GM19328 (cell line): ENCODE results near the gene CRYBB2.
"Not testable (repeated sequence)": the region's sequence is repeated elsewhere in the genome, so short reads cannot be mapped to it uniquely, and the experiment has no call there.

Experiments used
- ATAC-seq: cut with Tn5 transposase; IDR thresholded peaks from one replicate; pipeline ENCODE4 v1.9.1; 2021; ENCODE audit warnings: mild to moderate bottlenecking, moderate library complexity; ENCODE audit not compliant: unreplicated experiment

CRYBB2 gene

DNA sequence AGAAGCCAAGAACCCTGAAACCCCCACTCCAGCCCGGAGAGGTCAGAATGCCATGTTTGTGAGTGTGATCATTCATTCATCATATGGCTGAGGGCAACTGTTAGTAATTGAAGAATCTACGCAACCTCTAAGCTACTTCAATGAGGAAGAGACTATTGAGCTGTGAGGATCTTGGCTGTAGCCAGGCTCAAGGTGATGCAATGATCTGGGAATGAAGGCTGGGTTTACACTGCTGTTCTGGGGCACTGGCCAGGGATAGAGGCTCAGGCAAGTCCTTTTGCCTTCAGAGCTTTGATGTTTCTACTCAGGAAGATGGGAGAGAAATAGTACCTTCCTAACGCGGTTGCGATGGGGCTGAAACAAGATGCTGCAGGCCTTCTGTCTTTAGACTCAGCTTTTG lies 12.9 kb downstream of the CRYBB2 start:
- ATAC-seq, result no peak

GRCh38 chr22:25233706-25234105 lies 14.3 kb downstream of the CRYBB2 start:
- ATAC-seq, result not testable (repeated sequence)

GRCh38 chr22:25235547-25236290 lies 16.3 kb downstream of the CRYBB2 start:
- no peak for ATAC-seq

DNA sequence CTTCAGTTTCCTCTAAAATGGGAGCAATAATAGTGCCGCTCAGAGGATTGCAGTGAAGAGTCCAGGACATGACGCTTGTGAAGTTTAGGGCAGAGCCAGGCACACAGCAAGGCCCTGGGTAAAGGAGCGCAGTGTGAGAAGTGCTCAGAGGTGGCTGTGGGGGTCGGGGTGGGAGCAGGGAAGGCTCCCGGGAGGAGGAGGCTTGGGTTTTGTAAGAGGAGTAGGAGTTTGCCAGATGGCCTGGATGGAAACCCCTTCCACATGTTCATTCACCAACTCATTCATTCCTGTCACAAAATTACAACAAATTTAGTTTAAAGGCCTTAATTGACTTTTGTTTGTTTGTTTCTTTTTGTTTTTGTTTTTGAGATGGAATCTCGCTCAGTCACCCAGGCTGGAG lies 17.0 kb downstream of the CRYBB2 start:
- ATAC-seq, result no peak

GRCh38 chr22:25237503-25237902 lies 18.1 kb downstream of the CRYBB2 start:
- no peak for ATAC-seq

GRCh38 chr22:25238058-25238457 lies 18.6 kb downstream of the CRYBB2 start:
- not testable (repeated sequence) for ATAC-seq

- not testable (repeated sequence) for ATAC-seq
Measured at GRCh38 chr22:25255169-25255568, 35.7 kb downstream of the CRYBB2 start.

- ATAC-seq, result not testable (repeated sequence)
Measured at GRCh38 chr22:25267567-25267966, 48.1 kb downstream of the CRYBB2 start.

GRCh38 chr22:25268902-25269301 lies 49.5 kb downstream of the CRYBB2 start:
- not testable (repeated sequence) for ATAC-seq

DNA sequence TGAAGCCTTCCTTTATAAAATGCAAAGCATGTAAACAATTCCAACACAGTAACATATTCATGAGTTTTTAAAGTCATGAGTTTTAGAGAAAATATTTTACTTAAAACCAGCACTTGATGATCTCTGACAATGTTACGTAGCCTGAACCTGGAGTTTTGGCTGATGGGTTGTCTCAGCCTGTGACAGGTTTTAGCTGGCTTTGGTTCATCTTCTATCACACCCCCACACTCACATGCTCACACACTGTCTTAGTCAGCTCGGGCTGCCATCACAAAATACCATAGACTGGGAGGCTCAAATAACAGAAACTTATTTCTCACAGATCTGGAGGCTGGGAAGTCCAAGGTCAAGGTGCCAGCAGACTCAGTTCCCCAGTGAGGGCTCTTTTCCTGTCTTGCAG lies 50.6 kb downstream of the CRYBB2 start:
- ATAC-seq, result not testable (repeated sequence)

DNA sequence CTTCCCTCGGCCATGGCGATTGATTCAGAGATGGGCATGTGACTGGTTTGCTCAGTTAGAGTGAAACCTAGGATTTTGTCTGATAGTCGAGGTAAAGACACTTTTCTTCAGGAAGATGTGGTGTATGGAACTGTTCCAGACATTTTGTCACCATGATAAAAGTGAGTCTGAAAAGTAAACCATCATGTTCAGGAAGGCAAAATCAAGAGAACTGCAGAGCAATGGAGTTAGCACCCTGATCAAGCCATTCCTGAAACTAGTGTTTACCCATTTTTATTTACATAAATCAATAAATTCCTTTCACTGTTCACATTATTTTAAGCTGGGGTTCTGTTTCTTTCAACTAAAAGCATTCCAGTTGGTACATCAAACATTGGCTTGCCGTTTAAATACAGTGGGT lies 53.8 kb downstream of the CRYBB2 start:
- ATAC-seq, result not testable (repeated sequence)

- ATAC-seq, result not testable (repeated sequence)
Measured at GRCh38 chr22:25273928-25274327, 54.5 kb downstream of the CRYBB2 start.

- not testable (repeated sequence) for ATAC-seq
Measured at GRCh38 chr22:25280118-25280517, 60.7 kb downstream of the CRYBB2 start.
